Astrocyte of the cerebellum (primary cell): ENCODE results near the gene PRDM12.

ENCODE experiments used
- DNase-seq: peaks from one replicate; pipeline ENCODE4 v3.0.0-alpha.2; 2011; ENCODE audit warnings: low read depth
- H3K4me3 ChIP-seq: 2 replicates; pipeline ENCODE4 v1.5.1; 2011; ENCODE audit warnings: mild to moderate bottlenecking, low read depth, low read length, moderate library complexity
- CTCF ChIP-seq: IDR thresholded peaks from 2 replicates; pipeline ENCODE4 v1.5.1; 2012; ENCODE audit warnings: low read length, low read depth, moderate library complexity, mild to moderate bottlenecking; ENCODE audit errors: missing control alignments
- in situ Hi-C: cut with HindIII; loops from 2 replicates; pipeline ENCODE4 v1.10.0; 2017; ENCODE audit warnings: low sequenced_read_pairs

The PRDM12 gene

GRCh38 chr9:130642926-130643325 is 21.5 kb upstream of the PRDM12 start:
- H3K4me3 ChIP-seq, result no peak overlapping the region
- in situ Hi-C loops, result no loop called here
- TF ChIP-seq CTCF, result no peak
- DNase-seq, result no peak

GRCh38 chr9:130651221-130651620 is 13.2 kb upstream of the PRDM12 start:
- in situ Hi-C loops, result no loop called here
- H3K4me3 ChIP-seq, result no peak overlapping the region
- no peak for TF ChIP-seq CTCF
- DNase-seq, result no peak

GRCh38 chr9:130651752-130652151 is 12.6 kb upstream of the PRDM12 start:
- in situ Hi-C loops, result no loop called here

DNA sequence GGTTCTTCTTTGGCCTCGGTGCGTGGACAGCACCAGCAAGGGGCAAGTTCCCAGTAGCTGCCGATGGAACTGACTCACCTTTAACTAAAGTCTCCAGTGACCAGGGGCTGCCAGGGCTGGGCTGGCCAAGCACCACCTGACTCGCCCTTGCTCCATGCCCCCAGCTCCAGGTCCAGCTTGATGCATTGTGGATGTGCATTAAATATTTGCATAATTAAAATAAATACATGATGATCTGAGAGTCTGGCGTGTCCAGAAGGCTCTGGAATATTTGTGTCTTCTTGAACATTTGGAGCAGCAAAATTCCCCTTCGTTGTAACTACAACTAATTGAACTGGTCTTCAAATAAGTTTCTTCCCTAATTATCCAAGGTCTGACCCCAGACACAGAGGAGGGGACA is 9.5 kb upstream of the PRDM12 start:
- H3K4me3 ChIP-seq, result no peak overlapping the region
- no peak for TF ChIP-seq CTCF
- DNase-seq, result no peak
- in situ Hi-C loops, result no loop called here

More at GRCh38 chr9:130651752-130652151, 12.6 kb upstream of the PRDM12 start:
- no peak for TF ChIP-seq CTCF
- H3K4me3 ChIP-seq, result no peak overlapping the region
- no peak for DNase-seq

DNA sequence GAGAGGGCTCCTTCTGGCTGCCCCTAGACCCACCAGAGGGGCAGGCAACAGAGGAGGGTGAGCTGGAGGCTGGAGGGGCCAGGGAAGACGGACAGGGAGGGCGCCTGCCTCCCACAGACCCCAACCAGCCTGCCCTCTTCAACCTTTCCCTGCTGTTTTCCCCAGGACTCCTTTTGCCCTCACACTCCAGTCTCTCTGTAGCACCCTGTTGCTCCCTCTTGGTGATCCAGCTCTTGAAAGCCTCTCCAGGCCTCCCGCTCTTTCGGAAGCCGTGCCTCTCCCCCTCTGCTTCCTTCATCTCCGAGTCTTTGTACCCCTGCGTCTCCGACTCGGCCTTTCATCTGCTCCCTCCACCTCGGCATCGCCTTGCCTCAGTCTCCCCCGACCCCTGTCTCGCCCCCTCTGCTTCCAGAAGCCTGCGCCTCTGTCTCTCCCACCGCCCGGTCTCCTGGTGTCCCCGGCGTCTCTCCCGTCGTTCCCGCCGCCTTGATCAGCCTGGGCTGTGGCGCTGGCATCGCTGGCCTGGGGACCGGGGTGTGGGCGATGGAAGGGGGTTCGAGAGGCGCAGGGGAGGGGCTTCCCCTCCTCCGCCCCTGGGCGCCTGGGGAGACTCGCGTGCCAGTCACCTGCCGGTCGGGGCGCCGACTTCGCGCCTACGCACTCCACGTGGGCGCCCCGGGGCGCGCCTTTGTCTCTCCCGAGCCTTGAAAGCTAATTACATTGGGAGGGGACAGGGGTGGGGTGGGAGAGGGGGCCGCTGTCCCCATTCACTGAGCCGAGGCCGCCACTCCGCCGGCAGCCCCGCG is 5.3 kb upstream of the PRDM12 start:
- in situ Hi-C loops, result no loop called here
- H3K4me3 ChIP-seq, result no peak overlapping the region
- DNase-seq, result no peak
- no peak for TF ChIP-seq CTCF

DNA sequence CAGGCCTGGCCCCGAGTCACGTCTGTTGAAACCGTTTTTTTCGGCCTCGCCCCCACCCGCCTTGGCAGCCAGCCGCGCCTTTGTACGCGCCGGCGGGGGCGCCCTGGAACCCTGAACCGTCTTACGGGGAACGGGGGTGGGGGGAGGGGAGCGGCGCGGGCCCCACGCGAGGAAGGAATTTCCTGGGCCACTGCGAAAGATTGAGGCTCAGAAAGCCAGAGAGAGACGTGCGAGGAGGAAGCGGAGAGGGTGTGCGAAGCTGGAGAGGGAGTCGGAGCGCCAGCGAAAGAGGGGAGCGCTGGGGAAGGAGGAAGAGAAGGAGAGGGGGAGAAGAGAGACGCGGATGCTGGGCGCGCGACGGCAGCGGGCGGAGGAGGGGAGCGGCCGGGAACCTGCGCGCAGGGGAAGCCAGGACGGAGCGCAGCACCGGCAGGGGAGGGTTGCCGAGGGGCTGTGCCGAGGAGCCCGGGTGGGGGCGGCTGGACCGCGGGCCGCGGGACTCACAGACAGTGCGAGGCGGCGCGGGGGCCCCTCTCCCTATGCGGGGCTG is 4.6 kb upstream of the PRDM12 start:
- no peak for TF ChIP-seq CTCF
- DNase-seq, result no peak
- in situ Hi-C loops, result no loop called here
- H3K4me3 ChIP-seq, result no peak overlapping the region

- peak overlapping the region; percentile 16 for H3K4me3 ChIP-seq
- no peak for TF ChIP-seq CTCF
- no peak for DNase-seq
- in situ Hi-C loops, result no loop called here
Measured at GRCh38 chr9:130660326-130660682, 4.1 kb upstream of the PRDM12 start.
